Tibial nerve (tissue), 4 donors: Measurements from ENCODE around the gene SELPLG.

ENCODE experiments used
- CTCF ChIP-seq, 5 experiments: fragments of 200-600 bp in 3 of 5; fragments of 450-650 bp in 2 of 5; sonication (generic) in 3 of 5; IDR thresholded peaks; one replicate each; pipeline ENCODE4 v1.5.1; 2016 to 2019; ENCODE audit warnings: antibody characterized with exemption in 5 of 5, mild to moderate bottlenecking in 3 of 5, moderate library complexity in 2 of 5
- EP300 ChIP-seq, 2 donors: sonication (generic); formaldehyde crosslinking; IDR thresholded peaks; one replicate each; pipeline ENCODE4 v1.6.1; 2017; ENCODE audit warnings: antibody characterized with exemption in 2 of 2, mild to moderate bottlenecking in 1 of 2
- POLR2A ChIP-seq, 2 donors: fragments of 450-650 bp; IDR thresholded peaks; one replicate each; pipeline ENCODE4 v1.6.1; 2017; ENCODE audit warnings: antibody characterized with exemption in 2 of 2, mild to moderate bottlenecking in 2 of 2, moderate library complexity in 2 of 2

GRCh38 chr12:108668063-108668462 lies 34.4 kb upstream of the SELPLG start:
- no peak for TF ChIP-seq CTCF (IDR thresholded peaks at IDR 0.05)
- TF ChIP-seq POLR2A (IDR thresholded peaks at IDR 0.05): no peak
- no peak for TF ChIP-seq EP300 (IDR thresholded peaks at IDR 0.05)
